Neural crest cell (in vitro differentiated cells): ENCODE data around the gene MVP. TPM values are rescaled to one million over a fixed set of nuclear protein-coding genes. Genes with fewer than 3 reads are reported as not detected.
A peak's percentile ranks its signal among the peaks of the same experiment; 100 is the strongest.

Experiments used
- DNase-seq: peaks from one replicate; pipeline ENCODE4 v3.0.0; 2021; ENCODE audit warnings: low read depth, mixed read lengths, low spot score
- H3K27ac Mint-ChIP-seq: one replicate; pipeline ENCODE4 v1.8.0; 2021; ENCODE audit warnings: mild to moderate bottlenecking, mixed read lengths; ENCODE audit not compliant: unreplicated experiment
- H3K27me3 Mint-ChIP-seq: 2 replicates; pipeline ENCODE4 v1.8.0; 2021; ENCODE audit warnings: low read depth, mild to moderate bottlenecking, mixed read lengths
- H3K36me3 Mint-ChIP-seq: 2 replicates; pipeline ENCODE4 v1.8.0; 2021; ENCODE audit warnings: low read depth, mild to moderate bottlenecking, mixed read lengths
- H3K4me1 Mint-ChIP-seq: 2 replicates; pipeline ENCODE4 v1.8.0; 2021; ENCODE audit warnings: mixed read lengths
- H3K4me3 Mint-ChIP-seq: one replicate; pipeline ENCODE4 v1.8.0; 2021; ENCODE audit warnings: mild to moderate bottlenecking, mixed read lengths
- H3K9me3 Mint-ChIP-seq: 2 replicates; pipeline ENCODE4 v1.8.0; 2021; ENCODE audit warnings: mixed read lengths
- CTCF ChIP-seq: fragments of 200-600 bp; sonication (generic); conservative IDR thresholded peaks from 2 replicates; pipeline ENCODE4 v1.5.0; 2021; ENCODE audit warnings: antibody characterized with exemption, mild to moderate bottlenecking
- total RNA-seq: library from RNA; stranded (reverse); gene quantifications from 2 replicates; pipeline ENCODE4 v1.2.1, GENCODE V29; 2021

MVP gene
- total RNA-seq, 1 donor from 2014 or later, result 1.6 TPM

GRCh38 chr16:29819506-29819905 is 756 bp upstream of the MVP start:
- no peak for DNase-seq
- no peak overlapping the region for H3K27ac Mint-ChIP-seq
- peaks cover 4% of the 10 kb centered on the region for H3K27me3 Mint-ChIP-seq
- H3K9me3 Mint-ChIP-seq, result no peaks in the 10 kb centered on the region
- H3K36me3 Mint-ChIP-seq, result peaks cover 11% of the 10 kb centered on the region
- TF ChIP-seq CTCF, result no peak
- H3K4me3 Mint-ChIP-seq, result peak overlapping the region; percentile 38
- H3K4me1 Mint-ChIP-seq, result peaks cover 54% of the 10 kb centered on the region

GRCh38 chr16:29820730-29821642 is 724 bp downstream of the MVP start:
- DNase-seq, result no peak
- Mint-ChIP-seq H3K4me1 (peaks cover 45% of the 10 kb centered on the region), H3K27ac (no peak overlapping the region), H3K9me3 (no peaks in the 10 kb centered on the region), H3K36me3 (peaks cover 11% of the 10 kb centered on the region), H3K27me3 (peaks cover under 1% of the 10 kb centered on the region), H3K4me3 (peak overlapping the region; percentile 38)
- no peak for TF ChIP-seq CTCF

GRCh38 chr16:29821643-29822115 is 1.4 kb downstream of the MVP start:
- H3K27me3 Mint-ChIP-seq, result no peaks in the 10 kb centered on the region
- H3K4me1 Mint-ChIP-seq, result peaks cover 42% of the 10 kb centered on the region
- no peaks in the 10 kb centered on the region for H3K9me3 Mint-ChIP-seq
- H3K4me3 Mint-ChIP-seq, result peak overlapping the region; percentile 59
- no peak overlapping the region for H3K27ac Mint-ChIP-seq
- H3K36me3 Mint-ChIP-seq, result peaks cover 11% of the 10 kb centered on the region
- no peak for DNase-seq
- TF ChIP-seq CTCF, result no peak

GRCh38 chr16:29824589-29825144 is 4.4 kb downstream of the MVP start:
- H3K4me1 Mint-ChIP-seq, result peaks cover 19% of the 10 kb centered on the region

More at GRCh38 chr16:29824589-29825144, 4.4 kb downstream of the MVP start:
- H3K36me3 Mint-ChIP-seq, result peaks cover under 1% of the 10 kb centered on the region
- H3K9me3 Mint-ChIP-seq, result no peaks in the 10 kb centered on the region
- DNase-seq, result no peak
- no peak for TF ChIP-seq CTCF
- no peak overlapping the region for H3K27ac Mint-ChIP-seq
- no peak overlapping the region for H3K4me3 Mint-ChIP-seq
- peaks cover 4% of the 10 kb centered on the region for H3K27me3 Mint-ChIP-seq
